Endothelial cell (in vitro differentiated cells): Measurements from ENCODE around the gene GOLGA6L7. TPM values are rescaled to one million over a fixed set of nuclear protein-coding genes. Genes with fewer than 3 reads are reported as not detected.
"Not testable (repeated sequence)": the region's sequence is repeated elsewhere in the genome, so short reads cannot be mapped to it uniquely, and the experiment has no call there.

Experiments
- DNase-seq: peaks from one replicate; pipeline ENCODE4 v3.0.0; 2021; ENCODE audit warnings: low spot score
- H3K27ac Mint-ChIP-seq: one replicate; pipeline ENCODE4 v1.8.0; 2021; ENCODE audit warnings: mixed read lengths, inconsistent platforms; ENCODE audit not compliant: unreplicated experiment
- H3K27me3 Mint-ChIP-seq: one replicate; pipeline ENCODE4 v1.8.0; 2021; ENCODE audit warnings: mild to moderate bottlenecking, moderate library complexity, mixed read lengths, inconsistent platforms; ENCODE audit not compliant: unreplicated experiment
- H3K36me3 Mint-ChIP-seq: one replicate; pipeline ENCODE4 v1.8.0; 2021; ENCODE audit warnings: mild to moderate bottlenecking, low read depth, mixed read lengths, inconsistent platforms; ENCODE audit not compliant: unreplicated experiment
- H3K4me1 Mint-ChIP-seq: one replicate; pipeline ENCODE4 v1.8.0; 2021; ENCODE audit warnings: mild to moderate bottlenecking, mixed read lengths, inconsistent platforms; ENCODE audit not compliant: unreplicated experiment
- H3K4me3 Mint-ChIP-seq: one replicate; pipeline ENCODE4 v1.8.0; 2021; ENCODE audit warnings: mild to moderate bottlenecking, mixed read lengths, inconsistent platforms; ENCODE audit not compliant: unreplicated experiment
- H3K9me3 Mint-ChIP-seq: one replicate; pipeline ENCODE4 v1.8.0; 2021; ENCODE audit warnings: mixed read lengths, inconsistent platforms; ENCODE audit not compliant: unreplicated experiment
- total RNA-seq: library from RNA; stranded (reverse); fragmentation: NEBNext Ultra II Directional; extraction: Animal tissue kit (Norgen Biotek cat#: 25700); gene quantifications from one replicate; pipeline ENCODE4 v1.2.1, GENCODE V29; 2021; ENCODE audit not compliant: unreplicated experiment
- TF ChIP-seq, protein P1 (sequence below): fragments of 200-600 bp; sonication (generic); IDR thresholded peaks from one replicate; pipeline ENCODE4 v1.5.0; 2021; ENCODE audit warnings: antibody characterized with exemption; ENCODE audit not compliant: unreplicated experiment

GOLGA6L7 gene
- total RNA-seq, 1 donor from 2014 or later, result not detected

DNA sequence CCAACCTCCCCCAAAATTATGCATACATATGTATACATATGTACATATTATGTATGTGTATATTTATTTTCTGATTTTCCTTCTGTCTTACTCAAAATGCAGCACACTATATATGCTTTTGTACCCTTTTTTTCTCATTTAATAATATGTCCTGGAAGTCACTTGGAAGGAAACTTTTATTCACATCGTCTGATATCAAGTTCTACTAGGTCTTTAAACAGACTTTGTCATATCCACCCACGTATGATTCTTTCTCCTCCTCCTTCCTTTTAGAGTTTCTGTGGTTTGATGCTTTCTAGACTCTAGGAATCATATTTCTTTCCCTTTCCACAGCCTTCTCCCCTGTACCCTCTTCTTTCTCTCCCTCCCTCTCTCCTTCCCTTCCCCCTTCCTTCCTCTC is 35.1 kb downstream of the GOLGA6L7 start:
- Mint-ChIP-seq H3K4me1 (peaks cover 24% of the 10 kb centered on the region), H3K27ac (peak overlapping the region; percentile 87)
- H3K27me3 Mint-ChIP-seq, DNase-seq, H3K9me3 Mint-ChIP-seq, H3K4me3 Mint-ChIP-seq, H3K36me3 Mint-ChIP-seq: not testable (repeated sequence)

DNA sequence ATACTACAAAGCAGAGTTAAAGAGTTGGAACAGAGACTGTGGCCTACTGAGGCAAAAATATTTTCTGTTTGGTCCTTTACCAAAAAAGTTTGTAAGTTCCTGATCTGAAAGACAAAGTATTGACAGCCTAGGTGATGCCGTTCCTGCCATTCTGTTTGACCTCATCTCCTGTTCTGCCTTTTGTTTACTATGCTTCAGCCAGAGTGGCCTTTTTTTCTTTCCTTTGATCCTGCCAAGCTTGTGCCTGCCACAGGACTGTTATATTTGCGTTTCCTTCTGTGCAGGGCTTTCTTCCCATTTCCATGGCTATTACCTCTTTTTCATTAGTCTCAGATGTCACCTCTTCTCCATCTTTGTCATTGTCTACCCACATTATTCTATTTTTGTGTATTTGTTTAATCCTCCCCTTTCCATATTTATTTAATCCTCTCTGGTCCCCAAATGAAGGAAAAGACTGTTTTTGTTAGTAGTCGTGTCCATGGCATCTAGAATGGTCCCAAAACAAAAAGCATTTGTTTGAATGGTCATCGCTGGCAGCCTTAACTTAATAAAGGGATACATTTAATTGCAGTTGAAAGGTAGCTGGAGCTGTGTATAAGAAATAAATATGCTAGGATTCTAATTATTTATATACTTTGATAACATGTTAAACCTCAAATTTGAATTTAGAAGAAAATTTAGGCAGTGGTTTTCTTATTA is 36.4 kb downstream of the GOLGA6L7 start:
- DNase-seq, H3K27me3 Mint-ChIP-seq, H3K36me3 Mint-ChIP-seq, H3K4me3 Mint-ChIP-seq, H3K9me3 Mint-ChIP-seq: not testable (repeated sequence)
- Mint-ChIP-seq H3K27ac (peak overlapping the region; percentile 87), H3K4me1 (peaks cover 24% of the 10 kb centered on the region)

DNA sequence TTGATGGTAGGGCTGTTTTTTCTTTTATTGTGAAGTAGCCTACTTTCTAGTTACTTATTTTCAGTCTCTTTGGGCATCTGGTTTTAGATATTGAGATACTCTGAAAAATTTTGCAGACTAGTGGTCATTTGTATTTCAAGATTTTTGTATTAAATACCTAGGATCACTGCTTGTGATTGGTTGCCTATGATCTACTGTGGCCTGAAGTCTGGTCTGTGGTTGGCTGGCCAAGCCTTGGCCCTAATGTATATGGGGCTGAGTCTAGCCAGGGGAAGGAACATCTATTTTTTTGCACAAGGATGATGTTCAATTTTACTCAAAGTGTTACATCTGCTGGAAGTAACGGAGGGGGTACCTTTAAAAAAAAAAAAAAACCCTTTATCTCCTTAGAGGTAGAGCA is 38.0 kb downstream of the GOLGA6L7 start:
- H3K4me1 Mint-ChIP-seq, result peaks cover 24% of the 10 kb centered on the region
- not testable (repeated sequence) for H3K27me3 Mint-ChIP-seq, DNase-seq, H3K9me3 Mint-ChIP-seq, H3K4me3 Mint-ChIP-seq, H3K27ac Mint-ChIP-seq, H3K36me3 Mint-ChIP-seq

DNA sequence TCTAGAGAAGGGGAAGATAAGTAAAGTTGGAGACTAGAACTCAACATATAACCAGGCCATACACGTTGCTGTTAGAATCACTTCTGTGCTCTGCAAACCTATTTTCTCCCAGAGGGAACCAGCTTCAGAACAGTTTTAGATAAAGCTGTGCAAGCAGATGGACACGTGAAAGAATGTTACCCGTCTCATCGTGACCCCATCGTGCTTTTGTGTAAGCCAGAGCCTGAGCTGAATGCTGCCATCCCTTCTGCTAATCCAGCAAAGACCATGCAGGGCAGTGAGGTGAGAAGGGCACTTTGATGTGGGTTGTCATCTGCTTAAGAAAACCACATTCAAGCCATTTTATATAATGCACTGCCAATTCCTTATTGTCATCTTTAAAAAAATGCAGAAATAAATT is 40.3 kb downstream of the GOLGA6L7 start:
- not testable (repeated sequence) for H3K9me3 Mint-ChIP-seq

DNA sequence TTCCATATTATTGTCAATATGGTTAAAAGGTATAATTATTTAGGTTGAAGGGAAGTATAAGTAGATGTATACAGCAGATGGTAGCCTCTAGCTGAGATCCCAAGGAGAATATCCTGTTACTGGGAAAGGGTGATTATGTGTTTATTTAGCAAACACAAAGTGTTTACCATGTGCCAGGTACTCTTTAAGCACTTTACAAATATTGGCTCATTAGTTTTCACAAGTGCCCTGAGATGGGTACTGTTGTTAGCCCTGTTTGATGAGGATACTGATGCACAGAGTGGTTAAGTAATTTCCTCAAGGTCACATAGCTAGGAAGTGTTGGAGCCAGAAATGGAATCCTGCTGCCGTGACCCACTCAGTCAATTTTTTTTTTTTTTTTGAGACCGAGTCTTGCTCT is 48.1 kb downstream of the GOLGA6L7 start:
- not testable (repeated sequence) for H3K4me1 Mint-ChIP-seq, H3K4me3 Mint-ChIP-seq, H3K36me3 Mint-ChIP-seq, H3K27ac Mint-ChIP-seq, H3K27me3 Mint-ChIP-seq, H3K9me3 Mint-ChIP-seq, DNase-seq

More for the DNA sequence above, 40.3 kb downstream of the GOLGA6L7 start:
- peaks cover 12% of the 10 kb centered on the region for H3K4me1 Mint-ChIP-seq
- H3K27ac Mint-ChIP-seq, H3K27me3 Mint-ChIP-seq, H3K36me3 Mint-ChIP-seq, H3K4me3 Mint-ChIP-seq, DNase-seq: not testable (repeated sequence)

DNA sequence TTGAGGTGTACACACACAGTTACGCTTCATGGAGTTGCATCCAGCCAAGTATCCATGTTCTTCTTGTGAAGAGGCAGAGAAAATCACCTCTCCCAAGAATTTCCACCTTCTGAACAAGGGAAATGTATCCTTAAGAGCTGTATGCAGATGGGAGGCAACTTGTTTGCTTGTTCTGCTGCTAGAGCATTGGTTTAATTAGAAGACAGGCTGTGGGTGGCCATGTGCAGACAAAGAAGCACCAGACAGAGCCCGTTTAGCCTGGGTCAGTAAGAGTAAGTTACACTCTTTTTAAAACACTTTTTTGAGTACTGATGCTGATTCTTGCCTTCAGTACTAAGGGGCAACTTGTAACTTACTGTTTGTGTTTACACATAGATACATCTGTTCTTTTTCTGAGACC is 50.2 kb downstream of the GOLGA6L7 start:
- not testable (repeated sequence) for DNase-seq, H3K9me3 Mint-ChIP-seq, H3K4me1 Mint-ChIP-seq, H3K36me3 Mint-ChIP-seq, H3K27ac Mint-ChIP-seq, H3K4me3 Mint-ChIP-seq, H3K27me3 Mint-ChIP-seq

DNA sequence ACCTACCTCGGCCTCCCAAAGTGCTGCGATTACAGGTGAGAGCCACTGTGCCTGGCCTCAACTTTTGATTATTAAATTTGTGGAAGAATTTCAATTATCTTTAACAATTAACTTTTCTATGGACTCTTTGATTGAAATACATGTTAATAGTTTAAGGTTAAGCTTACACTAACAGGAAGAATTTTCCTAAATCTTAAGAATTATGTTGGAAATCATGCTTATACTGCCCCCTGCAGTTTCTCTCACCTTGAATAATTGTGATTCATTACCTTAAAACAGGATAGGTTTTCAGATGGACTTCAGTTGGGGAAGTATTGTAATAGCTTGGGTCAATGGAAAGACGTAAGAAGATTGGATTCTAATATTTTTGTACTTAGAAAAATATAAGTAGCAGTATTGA is 54.2 kb downstream of the GOLGA6L7 start:
- not testable (repeated sequence) for H3K27ac Mint-ChIP-seq, H3K4me3 Mint-ChIP-seq, DNase-seq, H3K27me3 Mint-ChIP-seq, H3K9me3 Mint-ChIP-seq, H3K4me1 Mint-ChIP-seq, H3K36me3 Mint-ChIP-seq
- TF ChIP-seq, protein P1, sequence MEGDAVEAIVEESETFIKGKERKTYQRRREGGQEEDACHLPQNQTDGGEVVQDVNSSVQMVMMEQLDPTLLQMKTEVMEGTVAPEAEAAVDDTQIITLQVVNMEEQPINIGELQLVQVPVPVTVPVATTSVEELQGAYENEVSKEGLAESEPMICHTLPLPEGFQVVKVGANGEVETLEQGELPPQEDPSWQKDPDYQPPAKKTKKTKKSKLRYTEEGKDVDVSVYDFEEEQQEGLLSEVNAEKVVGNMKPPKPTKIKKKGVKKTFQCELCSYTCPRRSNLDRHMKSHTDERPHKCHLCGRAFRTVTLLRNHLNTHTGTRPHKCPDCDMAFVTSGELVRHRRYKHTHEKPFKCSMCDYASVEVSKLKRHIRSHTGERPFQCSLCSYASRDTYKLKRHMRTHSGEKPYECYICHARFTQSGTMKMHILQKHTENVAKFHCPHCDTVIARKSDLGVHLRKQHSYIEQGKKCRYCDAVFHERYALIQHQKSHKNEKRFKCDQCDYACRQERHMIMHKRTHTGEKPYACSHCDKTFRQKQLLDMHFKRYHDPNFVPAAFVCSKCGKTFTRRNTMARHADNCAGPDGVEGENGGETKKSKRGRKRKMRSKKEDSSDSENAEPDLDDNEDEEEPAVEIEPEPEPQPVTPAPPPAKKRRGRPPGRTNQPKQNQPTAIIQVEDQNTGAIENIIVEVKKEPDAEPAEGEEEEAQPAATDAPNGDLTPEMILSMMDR, result peak; percentile 46

Other genes with a start within 250 kb of the GOLGA6L7 start
- gene GOLGA8M, start 136.2 kb downstream of the GOLGA6L7 start, total RNA-seq, result 1.3 TPM
- 33.1 TPM for gene APBA2, start 37.3 kb upstream of the GOLGA6L7 start, total RNA-seq